Neural cell (in vitro differentiated cells): ENCODE data around the gene USP15. TPM values are rescaled to one million over a fixed set of nuclear protein-coding genes. Genes with fewer than 3 reads are reported as not detected.

Experiments
- H2AFZ ChIP-seq: fragments of 200-600, 300-800 bp; sonication (generic), shearing (Covaris generic); 2 replicates; pipeline ENCODE4 v1.6.0; 2014; ENCODE audit warnings: low read depth, mild to moderate bottlenecking, antibody characterized with exemption, low read length, moderate library complexity
- H3F3A ChIP-seq: fragments of 200-600 bp; shearing (Covaris generic); 2 replicates; pipeline ENCODE4 v1.6.1; 2016; ENCODE audit warnings: mild to moderate bottlenecking, moderate library complexity, mixed read lengths, antibody characterized with exemption, low read length; ENCODE audit not compliant: insufficient read depth, poor library complexity, severe bottlenecking
- H3K27ac ChIP-seq: fragments of 200-600, 300-800 bp; sonication (generic), shearing (Covaris generic); 2 replicates; pipeline ENCODE4 v1.5.1; 2014; ENCODE audit warnings: mild to moderate bottlenecking, low read length, moderate library complexity
- H3K27me3 ChIP-seq: fragments of 300-800, 200-600 bp; sonication (generic), shearing (Covaris generic); 2 replicates; pipeline ENCODE4 v1.6.0; 2014; ENCODE audit warnings: mild to moderate bottlenecking, low read depth, low read length, moderate library complexity; ENCODE audit not compliant: insufficient read depth
- H3K36me3 ChIP-seq: fragments of 300-800, 200-600 bp; sonication (generic), shearing (Covaris generic); 2 replicates; pipeline ENCODE4 v1.5.1; 2014; ENCODE audit warnings: mild to moderate bottlenecking, antibody characterized with exemption, low read length, moderate library complexity; ENCODE audit not compliant: insufficient read depth
- H3K4me2 ChIP-seq: fragments of 300-800, 200-600 bp; sonication (generic), shearing (Covaris generic); 2 replicates; pipeline ENCODE4 v1.6.0; 2014; ENCODE audit warnings: mild to moderate bottlenecking, low read length
- H3K4me3 ChIP-seq: fragments of 300-800, 200-600 bp; sonication (generic), shearing (Covaris generic); 2 replicates; pipeline ENCODE4 v1.5.1; 2014; ENCODE audit warnings: mild to moderate bottlenecking, low read length, moderate library complexity
- H3K79me2 ChIP-seq: fragments of 200-600 bp; shearing (Covaris generic); replicated peaks from 2 replicates; pipeline ENCODE4 v1.6.0; 2014; ENCODE audit warnings: mild to moderate bottlenecking, low read length, moderate library complexity; ENCODE audit not compliant: insufficient read depth
- H3K9ac ChIP-seq: fragments of 300-800, 200-600 bp; sonication (generic), shearing (Covaris generic); 2 replicates; pipeline ENCODE4 v1.6.1; 2016; ENCODE audit warnings: mild to moderate bottlenecking, low read length, mixed read lengths
- H3K9me2 ChIP-seq: fragments of 200-600 bp; shearing (Covaris generic); 2 replicates; pipeline ENCODE4 v1.6.1; 2016; ENCODE audit warnings: mild to moderate bottlenecking, low read length, mixed read lengths; ENCODE audit not compliant: insufficient read depth
- H3K9me3 ChIP-seq: fragments of 200-600, 300-800 bp; sonication (generic), shearing (Covaris generic); 2 replicates; pipeline ENCODE4 v1.6.1; 2016; ENCODE audit warnings: mild to moderate bottlenecking, mixed run types, low read length, moderate library complexity, mixed read lengths
- H4K20me1 ChIP-seq: fragments of 200-600 bp; shearing (Covaris generic); 2 replicates; pipeline ENCODE4 v1.6.1; 2016; ENCODE audit warnings: mild to moderate bottlenecking, mixed run types; ENCODE audit not compliant: insufficient read depth
- CTCF ChIP-seq: fragments of 450-650 bp; IDR thresholded peaks from 2 replicates; pipeline ENCODE4 v1.5.1; 2014; ENCODE audit warnings: antibody characterized with exemption, mild to moderate bottlenecking, moderate library complexity; ENCODE audit not compliant: poor library complexity, severe bottlenecking
- EP300 ChIP-seq: fragments of 450-650 bp; conservative IDR thresholded peaks from 2 replicates; pipeline ENCODE4 v1.6.1; 2014; ENCODE audit warnings: antibody characterized with exemption, mild to moderate bottlenecking, moderate library complexity; ENCODE audit not compliant: poor library complexity, severe bottlenecking
- EZH2 ChIP-seq: fragments of 200-600, 300-800 bp; shearing (Covaris generic), sonication (generic); IDR thresholded peaks from 2 replicates; pipeline ENCODE4 v1.6.1; 2014; ENCODE audit warnings: antibody characterized with exemption, low read length, borderline replicate concordance, mild to moderate bottlenecking; ENCODE audit not compliant: insufficient read depth, poor library complexity, severe bottlenecking
- MXI1 ChIP-seq: fragments of 450-650 bp; conservative IDR thresholded peaks from 2 replicates; pipeline ENCODE4 v1.6.1; 2014; ENCODE audit warnings: antibody characterized with exemption, mild to moderate bottlenecking; ENCODE audit not compliant: poor library complexity, severe bottlenecking
- POLR2AphosphoS5 ChIP-seq: IDR thresholded peaks from 2 replicates; pipeline ENCODE4 v1.6.1; 2012
- RAD21 ChIP-seq: fragments of 450-650 bp; conservative IDR thresholded peaks from 2 replicates; pipeline ENCODE4 v1.6.1; 2014; ENCODE audit warnings: antibody characterized with exemption, mild to moderate bottlenecking, moderate library complexity
- REST ChIP-seq: IDR thresholded peaks from 2 replicates; pipeline ENCODE4 v1.6.1; 2012; ENCODE audit warnings: borderline replicate concordance
- SMC3 ChIP-seq: fragments of 450-650 bp; conservative IDR thresholded peaks from 2 replicates; pipeline ENCODE4 v1.6.1; 2014; ENCODE audit warnings: antibody characterized with exemption, mild to moderate bottlenecking, moderate library complexity; ENCODE audit not compliant: poor library complexity
- TAF1 ChIP-seq: IDR thresholded peaks from 2 replicates; pipeline ENCODE4 v1.6.1; 2012; ENCODE audit warnings: low read depth
- polyA plus RNA-seq: library from polyadenylated mRNA; depleted of rRNA; stranded (reverse); fragments of >200 nt; gene quantifications from 2 replicates; pipeline ENCODE4 v1.2.3, GENCODE V29; 2014

USP15 gene
- polyA plus RNA-seq, 1 donor from 2014 or later = 113 TPM

GRCh38 chr12:62267026-62267425 lies 6.8 kb downstream of the USP15 start:
- Histone ChIP-seq H2AFZ (no peak overlapping the region), H3K36me3 (no peaks in the 10 kb centered on the region), H3K27me3 (no peaks in the 10 kb centered on the region), H3K4me3 (no peak overlapping the region), H3K79me2 (peaks cover 98% of the 10 kb centered on the region), H4K20me1 (peaks cover 5% of the 10 kb centered on the region), H3K9me2 (no peaks in the 10 kb centered on the region), H3K9ac (no peak overlapping the region), H3K9me3 (no peaks in the 10 kb centered on the region), H3F3A (peaks cover 3% of the 10 kb centered on the region), H3K27ac (no peak overlapping the region), H3K4me2 (no peak overlapping the region)
- TF ChIP-seq EZH2 = no peak
- no peak for TF ChIP-seq REST
- TF ChIP-seq CTCF = no peak
- no peak for TF ChIP-seq MXI1
- TF ChIP-seq RAD21 = no peak
- no peak for TF ChIP-seq POLR2AphosphoS5
- TF ChIP-seq TAF1 = no peak
- TF ChIP-seq SMC3 = no peak
- no peak for TF ChIP-seq EP300

GRCh38 chr12:62267480-62267879 lies 7.3 kb downstream of the USP15 start:
- H3K9me2 ChIP-seq = no peaks in the 10 kb centered on the region
- no peak overlapping the region for H3K9ac ChIP-seq
- peaks cover 5% of the 10 kb centered on the region for H4K20me1 ChIP-seq
- peaks cover 98% of the 10 kb centered on the region for H3K79me2 ChIP-seq
- no peaks in the 10 kb centered on the region for H3K27me3 ChIP-seq
- no peaks in the 10 kb centered on the region for H3K9me3 ChIP-seq
- H3F3A ChIP-seq = peaks cover 3% of the 10 kb centered on the region
- H3K36me3 ChIP-seq = no peaks in the 10 kb centered on the region
- TF ChIP-seq RAD21 (no peak), EZH2 (no peak)
- no peak overlapping the region for H3K4me2 ChIP-seq
- H3K27ac ChIP-seq = no peak overlapping the region
- no peak overlapping the region for H2AFZ ChIP-seq
- H3K4me3 ChIP-seq = no peak overlapping the region

- Histone ChIP-seq H3K9me3 (no peaks in the 10 kb centered on the region), H4K20me1 (peaks cover 5% of the 10 kb centered on the region), H3K27me3 (no peaks in the 10 kb centered on the region), H3F3A (no peaks in the 10 kb centered on the region), H3K9me2 (no peaks in the 10 kb centered on the region), H2AFZ (no peak overlapping the region), H3K9ac (no peak overlapping the region), H3K36me3 (no peaks in the 10 kb centered on the region), H3K4me2 (no peak overlapping the region), H3K27ac (no peak overlapping the region), H3K4me3 (no peak overlapping the region), H3K79me2 (peaks cover 95% of the 10 kb centered on the region)
- TF ChIP-seq SMC3 (no peak), MXI1 (no peak), TAF1 (no peak), CTCF (no peak), REST (no peak), POLR2AphosphoS5 (no peak), EZH2 (no peak), RAD21 (no peak), EP300 (no peak)
These were observed 8.8 kb downstream of the USP15 start for GRCh38 chr12:62268956-62269355.
